ENCODE data around the gene MCTP1. TPM values are rescaled to one million over a fixed set of nuclear protein-coding genes. Genes with fewer than 3 reads are reported as not detected.

Gene MCTP1
- total RNA-seq, 2 donors from 2014 or later, result 6.6 to 11.2 TPM

DNA sequence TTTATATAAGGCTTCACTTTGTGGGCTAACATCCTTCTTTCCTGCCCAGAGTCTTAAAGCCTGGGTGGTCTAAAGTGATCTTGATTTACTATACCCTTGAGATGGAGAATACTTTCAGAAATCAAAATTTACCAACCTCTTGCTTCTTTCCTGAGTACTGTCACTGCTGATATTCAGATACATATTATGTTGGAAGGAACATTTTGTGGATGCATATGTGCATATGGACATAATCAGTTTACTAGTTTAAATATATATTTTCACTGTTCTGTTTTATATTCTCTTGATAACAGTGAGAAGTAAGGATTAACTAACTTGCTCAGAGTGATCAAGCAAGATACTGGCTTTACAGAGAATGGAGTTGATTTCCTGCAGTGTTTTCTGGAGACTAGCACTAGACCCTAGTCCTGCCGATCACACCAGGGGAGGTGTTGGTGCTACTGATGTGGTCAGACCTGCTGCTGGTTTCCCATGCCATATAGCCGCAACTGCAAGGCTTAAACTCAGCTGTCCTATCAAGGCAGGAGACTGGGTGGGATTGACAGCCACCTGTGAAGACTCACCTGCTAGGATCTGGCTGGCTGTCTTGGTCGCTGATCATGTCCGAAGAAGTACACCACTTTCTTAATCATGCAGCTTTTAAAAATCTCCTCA lies 608.8 kb downstream of the MCTP1 start:
- Mint-ChIP-seq H3K4me1 (ENCODE audit: low read depth in 2 of 2) (no peaks in the 10 kb centered on the region), H3K27ac (no peak overlapping the region), H3K27me3 (no peaks in the 10 kb centered on the region), H3K9me3 (no peaks in the 10 kb centered on the region), H3K36me3 (peaks cover 16% of the 10 kb centered on the region), H3K4me3 (no peak overlapping the region)
- DNase-seq (ENCODE audit: low spot score) (no peak), ATAC-seq (no peak)

DNA sequence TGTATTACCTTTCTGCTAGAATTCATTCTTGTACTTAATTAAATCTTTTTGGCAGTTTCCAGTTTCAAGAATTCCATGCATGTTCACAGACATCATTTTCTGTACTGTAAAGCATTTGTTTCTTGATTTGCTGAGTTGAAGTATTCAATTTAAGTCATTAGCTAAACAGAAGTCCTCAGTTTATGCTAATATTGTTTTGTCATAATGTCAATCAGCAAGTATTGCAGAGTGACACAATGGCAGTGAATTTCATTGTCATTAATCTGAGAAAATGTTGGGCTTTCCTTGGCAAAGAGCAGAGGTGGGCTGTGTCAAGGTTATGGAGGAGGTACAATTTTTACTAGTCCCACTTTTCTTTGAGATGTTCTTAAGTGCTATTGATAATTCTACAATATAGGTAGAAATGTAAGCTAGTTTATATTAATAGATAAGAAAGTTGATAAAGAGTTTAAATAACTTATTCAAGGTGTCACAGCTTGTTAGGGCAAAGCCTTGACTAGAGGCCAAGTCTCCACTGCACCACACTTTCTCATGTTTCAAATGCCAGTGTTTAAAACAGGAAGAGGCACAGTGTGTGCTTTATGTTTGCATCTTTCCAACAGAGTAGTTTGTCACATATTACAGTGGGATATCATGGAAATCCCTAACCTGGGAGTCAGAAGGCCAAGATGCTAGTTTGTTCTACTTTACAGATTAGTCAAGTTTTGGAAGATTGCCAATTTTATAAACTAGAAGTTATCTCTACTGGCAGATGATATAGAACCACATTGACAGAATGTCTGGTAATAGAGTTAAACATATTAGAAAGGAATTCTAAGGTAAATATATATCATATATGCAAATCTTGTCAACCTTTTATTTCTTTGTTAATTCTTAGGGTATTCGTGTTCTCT lies 610.2 kb downstream of the MCTP1 start:
- no peak overlapping the region for H3K4me3 Mint-ChIP-seq
- no peaks in the 10 kb centered on the region for H3K27me3 Mint-ChIP-seq
- H3K36me3 Mint-ChIP-seq, result peaks cover 16% of the 10 kb centered on the region
- H3K27ac Mint-ChIP-seq, result no peak overlapping the region
- DNase-seq (ENCODE audit: low spot score) (no peak), ATAC-seq (no peak)
- no peaks in the 10 kb centered on the region for H3K9me3 Mint-ChIP-seq
- no peaks in the 10 kb centered on the region for H3K4me1 Mint-ChIP-seq (ENCODE audit: low read depth in 2 of 2)

DNA sequence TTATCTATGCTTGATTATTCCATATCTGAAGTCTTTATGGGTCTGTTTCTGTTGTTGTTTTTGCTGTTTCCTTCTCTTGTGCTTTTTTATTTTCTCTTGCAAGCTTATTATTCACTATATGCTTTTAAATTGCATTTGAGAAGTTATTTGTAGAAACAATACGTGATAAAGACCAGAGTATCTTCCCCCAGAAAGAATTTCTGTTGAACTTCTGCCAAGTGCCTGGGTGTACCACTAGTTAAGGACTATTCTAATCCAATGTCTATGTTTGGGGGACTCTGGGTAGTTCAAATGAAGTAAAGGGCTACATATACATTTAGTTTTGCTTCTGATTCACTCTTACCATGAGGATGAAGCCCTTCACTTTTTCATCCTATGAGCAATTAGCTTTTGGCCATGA lies 612.1 kb downstream of the MCTP1 start:
- ATAC-seq (no peak), DNase-seq (ENCODE audit: low spot score) (no peak)
- Mint-ChIP-seq H3K4me3 (no peak overlapping the region), H3K36me3 (peaks cover 28% of the 10 kb centered on the region), H3K27ac (no peak overlapping the region), H3K4me1 (ENCODE audit: low read depth in 2 of 2) (peaks cover 0 to 3% of the 10 kb centered on the region in 2 donors), H3K27me3 (no peaks in the 10 kb centered on the region), H3K9me3 (no peaks in the 10 kb centered on the region)

DNA sequence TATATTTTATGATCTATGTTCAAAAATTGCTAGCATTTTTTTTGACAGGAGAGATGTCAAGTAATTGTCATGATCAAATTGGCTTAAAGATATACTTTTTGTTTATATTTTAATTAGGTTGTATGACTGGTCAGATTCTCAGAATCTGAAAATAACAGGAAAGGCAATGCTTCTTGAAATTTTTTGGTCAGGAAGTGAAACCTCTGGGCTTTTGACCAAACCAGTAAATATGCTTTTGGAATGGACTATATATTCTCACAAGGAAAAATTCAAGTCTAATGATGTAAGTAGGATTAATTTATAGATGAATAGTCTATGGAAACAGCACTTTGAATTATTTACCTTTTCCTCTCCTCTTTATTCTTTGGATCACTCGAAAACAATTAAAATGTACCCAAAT lies 614.2 kb downstream of the MCTP1 start:
- no peaks in the 10 kb centered on the region for H3K27me3 Mint-ChIP-seq
- no peak overlapping the region for H3K4me3 Mint-ChIP-seq
- no peak overlapping the region for H3K27ac Mint-ChIP-seq
- H3K9me3 Mint-ChIP-seq, result no peaks in the 10 kb centered on the region
- peaks cover 30% of the 10 kb centered on the region for H3K36me3 Mint-ChIP-seq
- peaks cover 0 to 3% of the 10 kb centered on the region in 2 donors for H3K4me1 Mint-ChIP-seq (ENCODE audit: low read depth in 2 of 2)
- DNase-seq (ENCODE audit: low spot score) (no peak), ATAC-seq (no peak)

DNA sequence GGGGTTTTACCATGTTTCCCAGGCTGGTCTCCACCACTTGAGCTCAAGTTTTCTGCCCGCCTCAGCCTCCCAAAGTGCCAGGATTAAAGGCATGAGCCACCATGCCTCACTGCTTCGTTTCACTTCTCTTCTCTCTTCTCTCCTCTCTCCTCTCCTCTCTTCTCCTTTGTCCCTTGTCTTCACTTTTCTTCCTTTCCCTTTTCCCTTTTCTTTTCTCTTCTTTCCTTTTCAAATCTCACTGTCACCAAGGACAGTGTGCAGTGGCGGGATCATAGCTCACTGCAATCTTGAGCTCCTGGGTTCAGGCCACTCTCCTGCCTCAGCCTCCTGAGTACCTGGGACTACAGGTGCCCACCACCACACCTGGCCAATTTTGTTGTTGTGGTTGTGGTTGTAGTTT lies 617.0 kb downstream of the MCTP1 start:
- H3K4me3 Mint-ChIP-seq, result no peak overlapping the region
- H3K4me1 Mint-ChIP-seq (ENCODE audit: low read depth in 2 of 2), result peaks cover 0 to 3% of the 10 kb centered on the region in 2 donors
- H3K27ac Mint-ChIP-seq, result no peak overlapping the region
- H3K36me3 Mint-ChIP-seq, result peaks cover 30% of the 10 kb centered on the region
- ATAC-seq (no peak), DNase-seq (ENCODE audit: low spot score) (no peak)
- no peaks in the 10 kb centered on the region for H3K9me3 Mint-ChIP-seq
- H3K27me3 Mint-ChIP-seq, result no peaks in the 10 kb centered on the region

DNA sequence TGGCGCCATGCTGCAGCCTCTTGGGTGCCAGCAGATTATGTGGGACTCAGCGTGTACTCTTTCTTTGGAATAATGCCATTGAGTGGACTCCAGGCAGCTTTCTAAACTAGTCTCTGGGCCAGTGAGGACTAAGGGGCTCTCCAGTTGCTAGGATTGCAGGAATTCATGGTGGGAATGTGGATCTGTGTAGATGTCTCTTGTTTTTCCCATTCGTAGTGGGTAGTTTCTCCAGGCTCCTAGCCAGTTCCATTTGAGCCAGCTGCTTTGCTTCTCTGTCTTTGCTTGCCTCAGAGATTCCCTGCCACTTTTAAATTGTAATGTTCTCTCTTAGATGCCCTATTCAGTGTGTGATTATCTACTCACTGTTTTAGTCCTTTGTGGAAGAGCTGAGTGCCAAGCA lies 623.8 kb downstream of the MCTP1 start:
- no peak overlapping the region for H3K4me3 Mint-ChIP-seq
- H3K27me3 Mint-ChIP-seq, result no peaks in the 10 kb centered on the region

DNA sequence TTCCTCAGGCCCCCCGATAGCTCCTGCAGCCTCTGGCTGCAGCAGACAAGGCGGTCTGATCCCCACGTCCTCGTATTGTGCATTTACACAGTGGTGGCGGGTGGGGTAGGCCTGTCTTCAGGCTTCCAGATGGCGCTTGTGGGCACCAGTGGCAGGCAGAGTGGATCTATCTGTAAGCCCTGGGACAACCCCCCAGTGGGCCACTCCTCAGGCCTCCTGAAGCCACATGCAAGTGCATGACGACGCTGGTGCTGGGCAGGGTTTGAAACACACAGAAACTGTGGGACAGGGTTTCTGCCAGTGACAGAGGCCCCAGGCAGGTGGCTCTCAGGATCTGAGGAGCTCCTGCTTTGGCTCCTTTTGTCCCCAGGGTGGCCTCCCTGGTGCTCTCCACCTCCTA lies 624.4 kb downstream of the MCTP1 start:
- Mint-ChIP-seq H3K36me3 (peaks cover 41% of the 10 kb centered on the region), H3K27ac (no peak overlapping the region), H3K4me1 (ENCODE audit: low read depth in 2 of 2) (peaks cover 0 to 6% of the 10 kb centered on the region in 2 donors), H3K9me3 (peaks cover 15% of the 10 kb centered on the region), H3K27me3 (no peaks in the 10 kb centered on the region), H3K4me3 (no peak overlapping the region)
- no peak for ATAC-seq
- DNase-seq (ENCODE audit: low spot score), result no peak

More for the DNA sequence above, 623.8 kb downstream of the MCTP1 start:
- DNase-seq (ENCODE audit: low spot score) (no peak), ATAC-seq (no peak)
- Mint-ChIP-seq H3K36me3 (peaks cover 35% of the 10 kb centered on the region), H3K27ac (no peak overlapping the region), H3K4me1 (ENCODE audit: low read depth in 2 of 2) (peaks cover 0 to 6% of the 10 kb centered on the region in 2 donors), H3K9me3 (peaks cover 15% of the 10 kb centered on the region)

DNA sequence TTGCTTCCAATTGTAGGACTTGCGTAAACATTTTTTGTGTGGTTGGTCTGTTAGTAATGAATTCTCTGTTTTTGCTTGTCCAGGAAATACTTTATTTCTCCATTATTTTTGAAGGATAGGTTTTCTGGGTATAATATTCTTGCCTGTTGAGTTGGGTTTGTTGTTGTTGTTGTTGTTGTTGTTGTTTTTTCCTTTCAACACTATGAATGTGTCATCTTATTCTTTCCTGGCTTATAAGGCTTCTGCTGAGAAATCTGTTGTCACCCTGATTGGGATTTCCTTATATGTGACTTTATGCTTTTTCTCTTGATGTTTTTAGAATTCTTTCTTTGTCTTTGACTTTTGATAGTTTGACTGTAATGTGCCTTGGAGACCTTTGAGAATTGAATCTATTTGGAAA lies 626.6 kb downstream of the MCTP1 start:
- Mint-ChIP-seq H3K27ac (no peak overlapping the region), H3K36me3 (peaks cover 57% of the 10 kb centered on the region), H3K9me3 (peaks cover 18% of the 10 kb centered on the region), H3K4me3 (no peak overlapping the region), H3K27me3 (no peaks in the 10 kb centered on the region), H3K4me1 (ENCODE audit: low read depth in 2 of 2) (peaks cover 0 to 11% of the 10 kb centered on the region in 2 donors)
- DNase-seq (ENCODE audit: low spot score) (no peak), ATAC-seq (no peak)

Other genes starting within 250 kb of the MCTP1 start
- not detected for gene FAM81B, start 106.3 kb upstream of the MCTP1 start, total RNA-seq